Uterus (tissue), 2 donors: Measurements from ENCODE around the gene ZNF669.
A peak's percentile ranks its signal among the peaks of the same experiment; 100 is the strongest.

Source experiments
- POLR2A ChIP-seq, 2 donors: fragments of 450-650 bp; IDR thresholded peaks; one replicate each; pipeline ENCODE4 v1.6.1; 2016; ENCODE audit warnings: antibody characterized with exemption in 2 of 2, mild to moderate bottlenecking in 1 of 2, moderate library complexity in 1 of 2
- TF ChIP-seq, protein P1 (sequence below), 4 experiments: fragments of 200-600 bp in 2 of 4; fragments of 450-650 bp in 2 of 4; sonication (generic) in 2 of 4; IDR thresholded peaks; one replicate each; pipeline ENCODE4 v1.5.1; 2016 to 2019; ENCODE audit warnings: antibody characterized with exemption in 4 of 4, mild to moderate bottlenecking in 2 of 4, moderate library complexity in 1 of 4

DNA sequence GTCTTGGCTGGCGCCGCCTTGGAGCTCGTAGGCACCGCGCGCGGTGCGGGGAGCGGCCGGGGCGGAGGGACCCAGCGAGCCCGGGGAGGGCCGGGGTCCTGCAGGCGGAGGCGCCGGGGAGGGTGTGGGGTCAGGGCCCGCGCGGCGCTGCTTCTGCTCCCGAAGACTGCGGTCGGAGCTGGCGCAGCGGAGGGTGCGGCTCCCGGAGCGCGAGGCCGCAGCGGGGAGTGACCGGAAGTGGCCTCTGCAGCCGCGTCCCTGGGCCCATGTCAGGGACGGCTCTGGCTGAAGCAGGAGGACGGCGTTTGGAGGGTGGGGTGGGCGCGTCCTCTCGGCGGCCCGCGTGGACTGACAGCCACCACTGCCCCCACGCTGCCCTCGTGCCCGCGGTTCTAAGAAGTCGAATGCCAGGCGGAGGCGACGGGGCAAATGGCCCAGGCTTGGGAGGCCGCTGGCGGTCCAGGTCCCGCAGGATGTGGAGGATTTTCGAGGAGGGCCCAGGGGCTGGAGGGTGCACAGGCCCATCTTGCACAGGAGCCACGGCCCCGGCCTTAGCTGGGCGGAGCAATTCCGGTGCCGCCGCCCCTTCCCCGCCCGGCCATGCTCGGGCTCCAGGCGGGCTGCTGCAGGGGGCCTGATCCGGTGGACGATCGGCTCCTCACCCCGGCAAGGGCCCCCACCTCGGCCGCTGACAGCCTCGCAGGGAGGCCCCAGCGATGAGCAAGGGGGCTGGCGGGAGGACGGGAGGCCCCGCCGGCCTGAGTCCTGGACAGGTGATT is 7.7 kb upstream of the ZNF669 start:
- TF ChIP-seq, protein P1, sequence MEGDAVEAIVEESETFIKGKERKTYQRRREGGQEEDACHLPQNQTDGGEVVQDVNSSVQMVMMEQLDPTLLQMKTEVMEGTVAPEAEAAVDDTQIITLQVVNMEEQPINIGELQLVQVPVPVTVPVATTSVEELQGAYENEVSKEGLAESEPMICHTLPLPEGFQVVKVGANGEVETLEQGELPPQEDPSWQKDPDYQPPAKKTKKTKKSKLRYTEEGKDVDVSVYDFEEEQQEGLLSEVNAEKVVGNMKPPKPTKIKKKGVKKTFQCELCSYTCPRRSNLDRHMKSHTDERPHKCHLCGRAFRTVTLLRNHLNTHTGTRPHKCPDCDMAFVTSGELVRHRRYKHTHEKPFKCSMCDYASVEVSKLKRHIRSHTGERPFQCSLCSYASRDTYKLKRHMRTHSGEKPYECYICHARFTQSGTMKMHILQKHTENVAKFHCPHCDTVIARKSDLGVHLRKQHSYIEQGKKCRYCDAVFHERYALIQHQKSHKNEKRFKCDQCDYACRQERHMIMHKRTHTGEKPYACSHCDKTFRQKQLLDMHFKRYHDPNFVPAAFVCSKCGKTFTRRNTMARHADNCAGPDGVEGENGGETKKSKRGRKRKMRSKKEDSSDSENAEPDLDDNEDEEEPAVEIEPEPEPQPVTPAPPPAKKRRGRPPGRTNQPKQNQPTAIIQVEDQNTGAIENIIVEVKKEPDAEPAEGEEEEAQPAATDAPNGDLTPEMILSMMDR (IDR thresholded peaks at IDR 0.05), result no peak
- peak in 1 of 2 donors; percentile 66 for TF ChIP-seq POLR2A (IDR thresholded peaks at IDR 0.05)
